IPS DF 4.7 (cell line): ENCODE measurements around the gene SLC9A4.
"Not testable (repeated sequence)": the region's sequence is repeated elsewhere in the genome, so short reads cannot be mapped to it uniquely, and the experiment has no call there.

ENCODE experiments used
- DNase-seq: peaks from one replicate; pipeline ENCODE4 v3.0.0-alpha.2; 2013; ENCODE audit warnings: low spot score; ENCODE audit errors: extremely low read depth

The SLC9A4 gene

DNA sequence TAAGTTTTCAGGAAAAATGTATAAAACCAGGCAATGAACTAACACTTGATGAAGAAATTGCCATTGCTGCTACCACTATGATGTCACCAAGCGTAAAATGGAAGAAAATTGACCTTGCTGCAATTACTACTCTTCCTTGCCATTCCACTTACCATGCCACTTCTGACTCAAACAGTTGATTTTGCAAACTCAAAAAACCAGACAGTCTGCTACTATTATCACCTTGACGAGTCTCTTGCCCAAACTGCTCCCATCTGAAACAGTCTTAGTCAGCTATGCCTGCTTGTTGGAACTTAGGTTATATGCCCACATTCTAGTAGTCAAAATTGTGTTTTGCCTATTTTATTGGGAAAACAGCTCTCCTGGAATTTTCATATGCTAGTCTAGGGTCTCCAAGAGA, 74.4 kb downstream of the SLC9A4 start:
- no peak for DNase-seq

DNA sequence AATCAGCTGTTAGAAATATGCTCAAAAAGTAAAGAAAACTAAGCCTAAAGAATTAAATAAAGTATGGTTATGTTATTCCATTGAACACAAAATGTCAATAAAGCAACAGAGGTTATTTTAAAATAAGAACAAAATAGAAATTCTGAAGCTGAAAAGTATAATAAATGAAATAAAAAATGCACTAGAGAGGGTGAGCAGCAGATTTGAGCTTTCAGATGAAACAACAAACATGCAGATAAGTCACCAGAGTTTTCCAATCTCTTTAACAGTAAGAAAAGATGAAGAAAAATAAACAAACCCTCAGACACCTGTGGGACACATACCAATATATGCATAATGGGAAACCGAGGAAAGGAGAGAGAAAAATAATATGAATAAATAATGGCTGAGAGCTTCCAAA, 76.0 kb downstream of the SLC9A4 start:
- no peak for DNase-seq

DNA sequence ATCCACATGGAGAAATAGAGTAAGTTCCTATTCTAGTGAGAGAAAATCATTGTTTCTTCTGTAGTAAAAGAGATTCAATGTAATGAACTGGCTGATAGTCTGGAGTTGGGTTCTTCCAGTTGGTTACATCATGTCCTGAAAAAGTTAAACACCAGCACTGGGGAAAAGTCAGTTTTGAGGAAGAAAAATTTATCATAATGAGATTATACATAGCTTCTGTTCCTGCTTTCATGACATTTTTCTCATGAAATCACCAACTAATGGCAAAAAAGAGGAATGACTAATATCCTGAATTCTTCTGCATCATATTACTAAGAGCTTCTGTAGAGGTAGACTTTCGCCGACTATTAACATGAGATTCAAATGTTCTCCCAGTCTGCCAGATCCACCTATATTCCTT, 77.1 kb downstream of the SLC9A4 start:
- no peak for DNase-seq

DNA sequence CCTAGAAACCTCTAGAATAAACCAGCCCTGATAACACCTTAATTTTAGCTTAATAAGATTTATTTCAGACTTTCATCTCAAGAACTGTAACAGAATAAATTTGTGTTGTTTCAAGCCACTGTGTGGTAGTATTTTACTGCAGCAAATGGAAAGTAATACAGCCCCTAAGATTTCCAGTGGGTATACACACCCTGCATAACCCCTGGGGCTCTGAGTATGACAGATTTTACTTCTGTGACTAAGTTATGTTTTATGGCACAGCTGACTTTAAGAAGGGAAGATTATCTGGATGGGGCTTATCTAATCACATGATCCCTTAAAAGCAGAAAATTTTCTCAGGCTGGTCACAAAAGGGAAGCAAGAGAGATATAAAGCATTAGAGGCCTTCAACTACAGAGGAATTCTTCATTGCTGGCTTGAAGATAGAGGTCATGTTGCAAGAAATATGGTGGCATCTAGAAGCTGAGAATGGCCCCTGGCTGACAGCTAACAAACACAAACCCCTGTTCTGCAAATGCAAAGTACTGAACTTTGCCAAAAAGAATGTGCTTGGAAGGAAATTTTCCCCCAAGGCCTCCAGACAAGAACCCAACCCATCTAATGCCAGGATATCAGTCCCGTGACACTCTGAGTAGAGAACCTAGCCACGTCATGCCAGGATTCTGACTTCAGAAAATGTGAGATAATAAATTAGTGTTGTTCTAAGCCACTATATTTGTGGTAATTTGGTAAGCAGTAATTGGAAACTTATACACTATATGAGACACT, 78.5 kb downstream of the SLC9A4 start:
- no peak for DNase-seq

DNA sequence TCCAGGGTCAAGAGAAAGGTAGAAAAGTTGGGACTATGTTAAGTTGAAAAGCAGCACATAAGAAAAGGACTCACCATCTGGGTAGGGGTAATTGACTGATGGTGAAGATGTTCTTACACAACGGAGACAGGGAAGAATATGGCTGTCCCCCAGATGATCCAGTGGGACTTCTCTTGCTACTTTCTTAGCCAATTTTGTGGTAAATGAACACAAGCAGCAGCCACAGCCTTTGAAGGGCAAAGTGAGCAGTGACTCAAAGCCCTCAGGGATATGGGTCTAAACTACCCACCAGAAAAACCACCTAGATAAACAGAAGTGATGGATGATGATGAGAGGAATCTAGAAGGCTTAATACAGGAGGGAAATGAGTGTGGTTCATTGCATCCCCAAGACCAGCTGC, 80.6 kb downstream of the SLC9A4 start:
- no peak for DNase-seq

DNA sequence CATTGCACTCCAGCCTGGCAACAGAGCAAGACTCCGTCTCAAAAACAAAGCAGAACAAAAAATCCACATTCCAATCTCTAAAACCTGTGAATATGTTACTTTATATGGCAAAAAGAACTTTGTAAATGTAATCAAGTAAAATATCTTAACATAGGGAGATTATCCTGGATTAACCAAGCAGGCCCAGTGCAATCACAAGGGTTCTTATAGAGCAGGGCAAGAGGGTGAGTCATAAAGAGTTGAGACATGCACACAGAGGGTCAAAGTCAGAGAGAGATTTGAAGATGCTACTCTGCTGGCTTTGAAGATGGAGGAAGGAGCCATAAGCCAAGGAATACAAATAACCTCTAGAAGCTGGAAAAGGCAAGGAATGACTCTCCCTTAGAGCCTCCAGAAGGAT, 85.4 kb downstream of the SLC9A4 start:
- DNase-seq, result no peak

DNA sequence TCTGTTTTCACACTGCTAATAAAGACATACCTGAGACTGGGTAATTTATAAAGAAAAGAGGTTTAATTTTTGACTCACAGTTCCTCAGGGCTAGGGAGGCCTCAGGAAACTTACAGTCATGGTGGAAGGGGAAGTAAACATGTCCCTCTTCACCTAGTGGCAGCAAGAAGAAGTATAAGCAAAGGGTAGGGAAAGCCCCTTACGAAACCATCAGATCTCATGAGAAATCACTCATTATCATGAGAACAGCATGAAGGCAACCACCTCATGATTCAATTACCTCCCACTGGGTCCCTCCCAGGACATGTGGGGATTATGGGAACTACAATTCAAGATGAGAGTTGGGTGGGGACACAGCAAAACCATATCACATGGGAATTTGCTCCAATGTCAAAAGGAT, 89.5 kb downstream of the SLC9A4 start:
- not testable (repeated sequence) for DNase-seq

DNA sequence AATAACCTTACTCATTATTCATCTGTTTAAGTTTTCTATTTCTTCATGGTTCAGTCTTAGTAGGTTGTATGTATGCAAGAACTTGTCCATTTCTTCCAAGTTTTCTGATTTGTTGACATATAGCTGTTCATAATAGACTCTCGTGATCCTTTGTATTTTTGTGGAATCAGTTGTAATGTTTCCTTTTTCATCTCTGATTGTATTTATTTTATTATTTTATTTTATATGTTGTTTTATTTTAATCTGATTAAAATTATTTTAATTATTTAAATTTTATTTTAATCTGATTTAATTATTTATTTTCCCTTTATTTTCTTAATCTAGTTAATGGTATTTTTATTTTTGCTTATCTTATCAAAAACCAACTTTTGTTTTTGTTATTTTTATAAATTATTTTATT, 102.9 kb downstream of the SLC9A4 start:
- no peak for DNase-seq

DNA sequence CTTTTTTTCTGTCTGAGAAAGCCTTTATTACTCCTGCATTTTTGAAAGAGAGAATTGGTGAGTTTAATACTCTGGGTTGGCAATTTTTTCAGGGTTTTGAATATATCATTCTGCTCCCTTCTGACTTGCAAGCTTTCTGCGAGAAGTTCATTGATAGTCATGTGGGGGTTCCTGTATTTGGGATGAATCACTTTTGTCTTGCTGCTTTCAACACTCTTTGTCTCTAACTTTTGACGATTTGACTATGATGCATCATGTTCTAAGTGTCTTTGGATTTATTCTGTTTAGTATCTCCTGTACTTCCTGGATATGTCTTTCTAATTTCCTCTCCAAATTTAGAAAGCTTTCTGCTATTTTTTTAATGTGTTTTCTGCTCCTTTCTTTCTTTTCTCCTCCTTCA, 105.3 kb downstream of the SLC9A4 start:
- no peak for DNase-seq

DNA sequence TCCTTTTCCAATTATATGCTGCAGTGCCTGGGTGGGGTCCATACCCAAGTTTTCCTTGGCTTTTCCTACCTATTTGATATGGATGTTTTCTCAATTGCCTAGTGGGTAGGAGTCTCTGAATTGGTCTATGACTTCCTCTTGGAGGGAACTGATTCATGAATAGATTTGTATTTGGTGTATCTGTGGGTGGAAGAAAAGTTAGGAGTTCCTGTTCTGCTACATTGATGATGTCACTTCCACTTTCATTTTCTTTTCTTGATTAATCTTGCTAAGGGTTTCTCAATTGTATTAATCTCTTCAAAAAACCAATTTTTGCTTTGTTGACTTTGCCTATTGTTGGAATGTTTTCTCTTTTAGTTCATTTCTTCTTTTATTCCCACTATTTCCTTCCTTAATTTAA, 108.9 kb downstream of the SLC9A4 start:
- no peak for DNase-seq

DNA sequence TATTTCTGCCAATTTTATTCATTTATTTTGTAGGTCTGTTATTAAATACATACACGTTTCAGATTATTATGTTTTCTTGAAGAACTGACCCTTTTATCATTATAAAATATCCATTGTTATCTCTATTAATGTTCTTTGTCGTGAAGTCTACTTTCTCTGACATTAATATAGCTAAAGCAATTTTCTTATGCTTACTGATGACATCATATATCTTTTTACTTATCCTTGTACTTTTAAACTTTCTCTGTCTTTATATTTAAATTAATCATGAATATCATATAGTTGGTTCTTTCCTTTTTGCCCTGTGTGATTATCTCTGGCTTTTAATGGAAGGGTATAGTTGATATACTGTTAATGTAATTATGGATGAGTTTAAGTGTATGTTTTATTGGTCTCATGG, 109.8 kb downstream of the SLC9A4 start:
- no peak for DNase-seq
